Suprapubic skin (tissue), 4 donors: ENCODE data around the gene EHD4.

Experiments
- CTCF ChIP-seq, 2 donors: fragments of 200-600 bp in 1 of 2; fragments of 450-650 bp in 1 of 2; sonication (generic) in 1 of 2; IDR thresholded peaks; one replicate each; pipeline ENCODE4 v1.5.1; 2016 to 2019; ENCODE audit warnings: antibody characterized with exemption in 2 of 2, mild to moderate bottlenecking in 1 of 2, moderate library complexity in 1 of 2
- POLR2A ChIP-seq, 2 donors: fragments of 450-650 bp; IDR thresholded peaks; one replicate each; pipeline ENCODE4 v1.6.1; 2017; ENCODE audit warnings: antibody characterized with exemption in 2 of 2, mild to moderate bottlenecking in 2 of 2, moderate library complexity in 2 of 2
- POLR2AphosphoS5 ChIP-seq, 3 donors: sonication (generic); formaldehyde crosslinking; IDR thresholded peaks; one replicate each; pipeline ENCODE4 v1.6.1; 2017; ENCODE audit warnings: antibody characterized with exemption in 3 of 3

DNA sequence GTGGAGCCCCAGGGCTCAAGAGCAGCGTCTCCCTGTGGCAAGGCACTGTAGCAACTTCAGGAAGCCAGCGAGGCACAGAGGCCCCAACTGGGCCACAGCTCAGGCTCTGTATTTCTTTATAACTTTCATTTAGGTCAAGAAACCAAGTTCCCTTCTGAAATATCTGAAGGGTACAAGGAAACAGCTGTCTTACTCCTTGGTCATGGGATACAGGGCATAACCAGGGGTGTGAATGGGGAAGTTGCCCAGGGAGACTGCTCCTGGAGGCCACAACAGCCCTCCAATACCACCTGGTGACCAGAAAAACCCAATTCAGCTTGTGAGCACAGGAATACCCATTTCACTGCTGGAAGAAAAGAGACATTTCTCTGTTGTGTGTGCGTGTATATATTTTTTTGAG is 65.2 kb downstream of the EHD4 start:
- no peak for TF ChIP-seq CTCF (IDR thresholded peaks at IDR 0.05)
- TF ChIP-seq POLR2AphosphoS5 (IDR thresholded peaks at IDR 0.05) = no peak
- TF ChIP-seq POLR2A (IDR thresholded peaks at IDR 0.05) = no peak
